HuH-7.5 (cell line): ENCODE measurements around the gene NEURL3.

ENCODE experiments used
- DNase-seq: peaks from one replicate; pipeline ENCODE4 v3.0.0; 2011; ENCODE audit warnings: low spot score

NEURL3 gene

GRCh38 chr2:96527286-96528005 lies 22.3 kb upstream of the NEURL3 start:
- DNase-seq, result no peak

- DNase-seq, result no peak
Observed at GRCh38 chr2:96526615-96527285, 21.6 kb upstream of the NEURL3 start.

GRCh38 chr2:96526101-96526591 lies 21.0 kb upstream of the NEURL3 start:
- DNase-seq, result no peak

DNA sequence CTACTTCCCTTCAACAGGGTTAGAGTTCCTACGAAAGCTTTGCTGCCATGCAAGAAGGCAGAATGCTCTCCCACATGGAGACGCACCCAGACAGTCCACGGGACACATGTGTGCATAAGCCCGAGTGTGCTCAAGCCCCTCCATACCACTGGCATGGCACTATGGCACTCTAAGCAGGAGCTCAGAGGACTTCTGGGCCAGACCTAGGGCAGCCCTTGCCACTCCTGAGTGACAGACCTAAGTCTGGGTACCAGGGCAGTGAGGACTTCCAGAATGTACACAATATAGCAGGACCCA lies 20.0 kb upstream of the NEURL3 start:
- no peak for DNase-seq

DNA sequence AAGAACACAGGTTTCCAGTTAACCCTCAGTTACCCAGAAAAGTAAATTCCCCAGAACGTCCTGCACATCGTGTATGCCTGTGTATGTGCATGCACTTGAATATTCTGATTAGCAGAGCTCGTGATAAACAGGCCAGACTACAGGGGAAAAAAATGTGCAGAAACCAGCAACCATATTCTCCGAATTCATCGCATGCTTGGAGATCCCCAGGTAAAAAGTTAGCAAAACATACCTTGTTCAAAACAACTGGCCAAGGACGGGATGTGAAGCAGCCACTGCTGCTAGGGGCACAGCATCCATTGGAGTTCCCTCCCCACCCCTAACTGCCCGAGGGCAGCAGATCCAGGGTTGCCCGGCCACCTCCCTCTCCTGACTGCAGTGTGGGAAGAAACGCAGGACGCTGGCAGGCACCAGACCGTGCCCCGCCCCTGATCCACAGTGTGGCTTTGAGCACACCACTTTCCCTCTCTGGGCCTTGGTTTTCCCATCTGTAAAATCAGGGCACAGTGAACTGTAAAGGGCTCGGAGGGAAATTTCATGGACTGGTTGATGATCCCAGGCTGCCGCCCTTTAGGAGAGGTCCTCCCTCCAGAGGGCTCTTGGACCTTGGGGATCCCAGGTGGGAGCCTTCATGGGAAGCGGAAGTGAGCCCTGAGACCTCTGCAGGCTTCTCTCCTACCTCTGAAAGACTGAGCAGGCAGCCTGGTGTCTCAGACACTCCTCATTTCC lies 19.5 kb upstream of the NEURL3 start:
- DNase-seq, result no peak

DNA sequence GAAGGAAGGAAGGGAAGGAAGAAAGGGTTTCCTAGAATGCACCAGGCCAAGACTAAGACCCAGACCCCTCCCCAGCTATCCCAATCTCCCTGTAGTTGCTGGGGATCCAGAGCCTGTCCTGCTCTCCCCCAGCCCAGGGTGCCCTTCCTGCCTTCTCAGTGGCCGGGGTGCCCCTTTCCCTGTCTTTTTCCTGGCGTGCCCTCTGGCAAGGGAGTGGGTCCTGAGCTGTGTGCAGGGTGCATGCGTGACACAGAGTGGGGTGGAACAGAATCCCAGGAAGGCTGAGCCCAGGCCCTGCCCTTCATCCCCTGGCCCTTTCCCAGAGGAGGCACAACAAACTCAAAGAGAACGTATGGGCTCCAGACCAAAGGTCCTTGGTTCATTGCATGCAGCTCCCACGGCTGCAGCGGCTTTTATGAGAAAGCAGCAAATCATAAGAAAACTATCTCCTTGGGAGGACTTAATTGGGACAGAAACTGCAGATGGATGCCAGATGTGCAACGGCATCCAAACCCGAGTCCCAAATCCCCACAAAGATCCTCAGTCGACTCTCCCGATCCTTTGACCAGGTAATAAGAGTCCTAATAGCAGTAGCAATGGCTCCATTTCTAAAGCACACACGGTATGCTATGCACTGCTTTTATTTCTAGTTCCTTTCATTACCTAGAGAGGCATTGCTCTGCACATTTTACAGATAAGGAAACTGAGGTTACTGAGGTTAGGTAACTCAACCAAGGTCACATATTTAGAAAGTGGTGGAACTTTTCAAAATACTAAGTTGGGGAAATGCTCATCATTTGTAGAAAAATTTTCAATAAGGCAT lies 18.7 kb upstream of the NEURL3 start:
- no peak for DNase-seq

DNA sequence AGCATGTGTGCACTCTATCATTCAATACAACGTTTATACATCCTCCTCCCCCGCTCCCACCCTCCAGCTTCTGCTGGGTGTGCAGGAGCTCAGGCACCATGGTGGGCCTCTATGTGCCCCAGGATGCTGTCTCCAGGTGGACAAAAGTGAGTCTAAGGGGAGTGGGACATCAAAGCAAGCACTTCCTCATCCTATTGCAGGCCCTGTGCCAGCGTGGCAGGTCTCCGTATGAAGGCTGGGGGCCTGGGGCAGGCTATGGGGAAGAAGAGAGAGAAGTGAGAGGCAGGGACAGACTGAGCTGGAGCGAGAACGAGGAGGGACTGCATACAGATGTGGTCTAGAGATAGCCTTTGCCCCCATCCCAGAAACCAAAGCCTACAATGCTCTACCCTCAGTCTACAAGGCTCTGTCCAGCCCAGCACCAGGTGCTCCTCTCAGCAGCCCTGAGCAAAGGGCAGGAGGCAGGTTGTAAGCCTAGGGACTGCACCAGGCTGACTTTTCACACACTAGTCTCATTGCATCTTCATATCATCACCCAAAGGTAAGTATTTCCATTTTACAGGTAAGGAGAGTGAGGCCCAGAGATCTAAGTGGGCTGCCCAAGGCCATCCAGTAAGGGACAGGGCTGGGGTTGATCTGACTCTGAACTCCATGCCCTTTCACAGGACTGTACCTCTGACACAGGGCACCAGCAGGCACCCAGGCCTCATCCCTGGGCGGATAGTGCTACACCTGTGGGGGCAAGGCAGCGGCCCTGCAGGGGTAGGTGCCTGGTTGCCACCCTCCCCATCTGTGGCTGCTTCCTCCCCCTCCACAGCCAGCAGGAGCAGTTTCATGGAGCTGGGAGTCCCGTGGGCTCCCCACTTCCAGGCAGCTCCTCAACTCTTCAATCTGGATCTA lies 17.4 kb upstream of the NEURL3 start:
- no peak for DNase-seq

DNA sequence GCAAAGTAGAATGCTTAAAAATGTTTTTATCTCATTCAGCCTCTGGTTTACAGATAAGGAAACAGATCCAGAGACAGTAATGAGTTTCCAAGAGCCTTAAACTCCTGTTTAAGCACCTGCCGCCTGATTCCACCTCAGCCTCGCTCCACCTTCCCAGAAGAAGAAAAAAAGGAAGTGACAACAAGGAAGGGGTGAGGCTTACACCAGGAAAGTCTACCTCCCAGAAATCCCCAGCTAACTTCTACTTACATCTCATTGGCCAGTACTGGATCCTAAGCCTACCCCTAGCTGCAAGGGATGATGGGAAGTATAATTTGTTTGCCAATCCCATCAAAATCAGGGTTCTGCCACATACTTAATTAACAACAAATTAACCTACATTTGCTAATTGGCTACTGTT lies 16.1 kb upstream of the NEURL3 start:
- DNase-seq, result no peak

DNA sequence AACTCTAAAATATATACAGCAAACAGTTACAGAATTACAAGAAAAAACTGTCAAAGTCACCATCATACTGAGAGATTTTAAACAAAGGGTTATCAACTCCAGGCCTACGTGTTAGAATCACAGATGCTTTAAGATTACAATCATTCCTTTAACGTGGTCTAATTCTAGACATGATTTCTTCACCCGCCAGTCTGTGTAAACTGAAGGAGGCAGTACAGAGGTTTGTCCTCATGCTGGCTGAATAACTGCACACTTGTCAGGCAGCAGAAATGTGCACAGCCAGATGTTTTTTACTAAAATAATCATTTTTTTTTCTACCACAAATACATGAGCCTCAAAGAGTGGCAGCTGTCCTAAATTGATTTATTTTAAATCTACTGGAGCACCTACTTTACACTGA lies 15.5 kb upstream of the NEURL3 start:
- no peak for DNase-seq

- DNase-seq, result no peak
Observed at GRCh38 chr2:96520231-96520630, 15.1 kb upstream of the NEURL3 start.

GRCh38 chr2:96517079-96517478 lies 11.9 kb upstream of the NEURL3 start:
- no peak for DNase-seq

- no peak for DNase-seq
Observed at GRCh38 chr2:96514521-96514920, 9.4 kb upstream of the NEURL3 start.

DNA sequence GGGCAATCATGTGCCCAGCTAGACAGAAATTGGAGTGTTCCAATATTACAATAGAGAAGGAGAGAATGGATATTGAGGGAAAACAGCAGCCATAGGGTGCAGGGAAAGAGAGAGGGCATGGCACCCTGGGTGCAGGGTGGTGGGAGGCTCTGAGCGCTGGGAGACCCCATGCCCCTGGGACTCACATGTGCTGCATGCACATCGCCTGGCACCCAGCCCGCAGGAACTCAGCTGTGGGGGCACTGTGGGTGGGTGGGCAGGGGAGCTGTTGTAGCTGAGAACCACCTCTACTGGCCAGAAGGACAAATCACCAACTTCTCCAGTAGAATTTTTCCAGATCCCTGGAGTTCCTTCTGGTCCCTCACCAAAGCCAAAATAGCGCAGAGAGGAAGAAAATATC lies 7.2 kb upstream of the NEURL3 start:
- DNase-seq, result no peak

DNA sequence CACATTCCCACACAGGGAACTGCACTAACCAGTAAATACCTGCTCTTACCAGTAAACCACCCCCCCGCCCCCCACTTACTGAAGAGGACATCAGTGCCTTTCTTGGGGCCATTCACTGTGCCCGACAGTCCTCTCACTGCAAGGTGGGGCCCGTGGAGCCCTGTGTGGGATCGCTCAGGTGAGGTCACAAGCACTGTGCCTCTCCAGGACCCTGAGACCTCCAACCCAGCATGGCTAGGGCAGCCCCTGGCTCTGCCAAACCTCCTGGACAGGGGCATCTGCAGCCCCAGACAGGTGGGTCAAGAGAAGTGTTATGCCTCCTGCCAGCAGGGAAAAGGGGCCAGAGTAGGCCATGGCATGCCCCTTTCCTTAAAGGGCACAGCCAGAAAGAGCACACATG lies 6.7 kb upstream of the NEURL3 start:
- no peak for DNase-seq

- DNase-seq, result no peak
Observed at GRCh38 chr2:96510931-96511595, 5.9 kb upstream of the NEURL3 start.

- DNase-seq, result no peak
Observed at GRCh38 chr2:96509847-96510230, 4.7 kb upstream of the NEURL3 start.

- DNase-seq, result peak; percentile 88
Observed at GRCh38 chr2:96509114-96509846, 4.1 kb upstream of the NEURL3 start.

GRCh38 chr2:96508521-96509113 lies 3.5 kb upstream of the NEURL3 start:
- no peak for DNase-seq

GRCh38 chr2:96507957-96508520 lies 2.9 kb upstream of the NEURL3 start:
- peak; percentile 83 for DNase-seq

DNA sequence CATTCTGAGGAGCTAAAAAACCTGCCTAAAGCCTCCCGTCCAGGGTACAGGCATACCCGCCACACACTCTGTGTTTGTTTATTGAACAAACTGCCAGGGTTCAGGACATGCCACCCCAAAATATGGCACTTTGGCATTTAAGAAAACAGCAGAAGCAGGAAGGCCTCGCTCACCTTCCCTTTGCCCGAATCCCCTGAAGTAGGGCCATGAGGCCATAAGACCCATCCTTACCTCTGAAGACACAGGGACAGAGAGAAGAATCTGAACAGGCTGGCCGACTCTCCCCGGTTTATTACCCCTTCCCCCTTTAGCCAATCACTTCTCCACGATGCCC lies 1.7 kb upstream of the NEURL3 start:
- DNase-seq, result no peak
